GM12892 (cell line): ENCODE data around the gene UBXN7.

Experiments
- DNase-seq: peaks from one replicate; pipeline ENCODE4 v3.0.0; 2011; ENCODE audit not compliant: insufficient read length
- FAIRE-seq: peaks from 2 replicates; lab custom pipeline; 2011; peaks lifted over from hg19 to GRCh38; lab: Jason Lieb, UNC
- POLR2A ChIP-seq: IDR thresholded peaks from 2 replicates; pipeline ENCODE4 v1.6.1; 2011; ENCODE audit warnings: low read depth, low read length, control low read depth
- POLR2AphosphoS5 ChIP-seq: IDR thresholded peaks from 2 replicates; pipeline ENCODE4 v1.6.1; 2011; ENCODE audit warnings: low read depth, low read length, control low read depth
- TAF1 ChIP-seq: IDR thresholded peaks from 2 replicates; pipeline ENCODE4 v1.6.1; 2011; ENCODE audit warnings: low read depth, mild to moderate bottlenecking, control low read depth, low read length, borderline replicate concordance

UBXN7 gene

GRCh38 chr3:196341137-196341536, 91.1 kb downstream of the UBXN7 start:
- DNase-seq (no peak), FAIRE-seq (no peak)
- TF ChIP-seq TAF1 (no peak), POLR2A (no peak), POLR2AphosphoS5 (no peak)

- DNase-seq (no peak), FAIRE-seq (no peak)
- TF ChIP-seq POLR2AphosphoS5 (no peak), TAF1 (no peak), POLR2A (no peak)
Observed at GRCh38 chr3:196340466-196340865, 91.8 kb downstream of the UBXN7 start.

- DNase-seq = no peak
- TF ChIP-seq TAF1 (no peak), POLR2A (no peak), POLR2AphosphoS5 (no peak)
- no peak for FAIRE-seq
Observed at GRCh38 chr3:196339493-196340254, 92.6 kb downstream of the UBXN7 start.

- TF ChIP-seq TAF1 (no peak), POLR2A (no peak), POLR2AphosphoS5 (no peak)
- DNase-seq (no peak), FAIRE-seq (no peak)
Observed at GRCh38 chr3:196339044-196339443, 93.2 kb downstream of the UBXN7 start.

- TF ChIP-seq POLR2AphosphoS5 = no peak
- no peak for TF ChIP-seq TAF1
- TF ChIP-seq POLR2A = no peak
- DNase-seq (no peak), FAIRE-seq (no peak)
Observed at GRCh38 chr3:196336319-196337145, 95.7 kb downstream of the UBXN7 start.

GRCh38 chr3:196335503-196335948, 96.7 kb downstream of the UBXN7 start:
- FAIRE-seq (no peak), DNase-seq (no peak)
- TF ChIP-seq POLR2AphosphoS5 (no peak), TAF1 (no peak), POLR2A (no peak)

- DNase-seq (no peak), FAIRE-seq (no peak)
- TF ChIP-seq TAF1 (no peak), POLR2AphosphoS5 (no peak), POLR2A (no peak)
Observed at GRCh38 chr3:196334982-196335381, 97.2 kb downstream of the UBXN7 start.

- no peak for FAIRE-seq
- TF ChIP-seq POLR2A (no peak), POLR2AphosphoS5 (no peak), TAF1 (no peak)
Observed at GRCh38 chr3:196332168-196332567, 100.1 kb downstream of the UBXN7 start.

GRCh38 chr3:196327405-196327804, 104.8 kb downstream of the UBXN7 start:
- TF ChIP-seq POLR2AphosphoS5 = no peak
- no peak for TF ChIP-seq POLR2A
- no peak for TF ChIP-seq TAF1
- FAIRE-seq (no peak), DNase-seq (no peak)

More at GRCh38 chr3:196332168-196332567, 100.1 kb downstream of the UBXN7 start:
- DNase-seq = no peak

GRCh38 chr3:196326936-196327335, 105.3 kb downstream of the UBXN7 start:
- DNase-seq (no peak), FAIRE-seq (no peak)
- TF ChIP-seq POLR2A = no peak
- no peak for TF ChIP-seq POLR2AphosphoS5
- TF ChIP-seq TAF1 = no peak

- TF ChIP-seq TAF1 (no peak), POLR2A (no peak), POLR2AphosphoS5 (no peak)
- FAIRE-seq (no peak), DNase-seq (no peak)
Observed at GRCh38 chr3:196323691-196324090, 108.5 kb downstream of the UBXN7 start.
